Neuronal stem cell (in vitro differentiated cells): ENCODE results near the gene SUCNR1.

ENCODE experiments used
- DNase-seq: peaks from one replicate; pipeline ENCODE4 v3.0.0-alpha.2; 2013; ENCODE audit warnings: low spot score
- H2AFZ ChIP-seq: one replicate; pipeline ENCODE4 v1.6.1; 2013; ENCODE audit warnings: mild to moderate bottlenecking, low read length, inconsistent platforms
- H2AK5ac ChIP-seq: 2 replicates; pipeline ENCODE4 v1.6.1; 2013; ENCODE audit warnings: low read depth, mild to moderate bottlenecking, inconsistent platforms, low read length, moderate library complexity, mixed read lengths
- H2BK120ac ChIP-seq: 2 replicates; pipeline ENCODE4 v1.6.1; 2013; ENCODE audit warnings: low read depth, mild to moderate bottlenecking, inconsistent platforms, low read length, moderate library complexity, mixed read lengths
- H2BK12ac ChIP-seq: one replicate; pipeline ENCODE4 v1.6.1; 2013; ENCODE audit warnings: low read length, inconsistent platforms
- H2BK15ac ChIP-seq: 2 replicates; pipeline ENCODE4 v1.6.1; 2013; ENCODE audit warnings: mild to moderate bottlenecking, low read length, inconsistent platforms, mixed read lengths
- H2BK5ac ChIP-seq: one replicate; pipeline ENCODE4 v1.6.1; 2013; ENCODE audit warnings: inconsistent platforms, mild to moderate bottlenecking, low read length, moderate library complexity
- H3K14ac ChIP-seq: one replicate; pipeline ENCODE4 v1.6.1; 2013; ENCODE audit warnings: low read length, inconsistent platforms
- H3K18ac ChIP-seq: 2 replicates; pipeline ENCODE4 v1.6.1; 2013; ENCODE audit warnings: low read length, inconsistent platforms
- H3K23ac ChIP-seq: 2 replicates; pipeline ENCODE4 v1.6.1; 2013; ENCODE audit warnings: low read depth, mild to moderate bottlenecking, mixed read lengths, low read length, inconsistent platforms; ENCODE audit not compliant: poor library complexity
- H3K27ac ChIP-seq: replicated peaks from 3 replicates; pipeline ENCODE4 v1.5.1; 2013; ENCODE audit warnings: low read length, inconsistent platforms
- H3K27me3 ChIP-seq, 3 experiments: 2 replicates each; pipeline ENCODE4 v1.6.1; 2013; ENCODE audit warnings: low read length in 3 of 3, mild to moderate bottlenecking in 2 of 3, inconsistent platforms in 1 of 3, low read depth in 1 of 3, mixed read lengths in 1 of 3, moderate library complexity in 1 of 3; ENCODE audit not compliant: control insufficient read depth in 3 of 3, insufficient read depth in 3 of 3
- H3K36me3 ChIP-seq, 2 donors: replicated peaks in 1 of 2; 2 replicates each; pipeline ENCODE4 v1.6.1; 2013; ENCODE audit warnings: low read length in 2 of 2; ENCODE audit not compliant: control insufficient read depth in 2 of 2, insufficient read depth in 2 of 2
- H3K4ac ChIP-seq: 2 replicates; pipeline ENCODE4 v1.6.1; 2013; ENCODE audit warnings: inconsistent platforms, mild to moderate bottlenecking, low read length, moderate library complexity
- H3K4me1 ChIP-seq, 2 donors: 1 replicate in 1 of 2; 2 replicates in 1 of 2; pipeline ENCODE4 v1.6.1; 2013; ENCODE audit warnings: low read length in 2 of 2, low read depth in 1 of 2; ENCODE audit not compliant: control insufficient read depth in 2 of 2, insufficient read depth in 1 of 2
- H3K4me2 ChIP-seq: one replicate; pipeline ENCODE4 v1.6.1; 2013; ENCODE audit warnings: mild to moderate bottlenecking, low read length, inconsistent platforms; ENCODE audit not compliant: insufficient read depth, poor library complexity, severe bottlenecking
- H3K4me3 ChIP-seq, 2 donors: 2 replicates each; pipeline ENCODE4 v1.5.1; 2013; ENCODE audit warnings: low read length in 2 of 2, mild to moderate bottlenecking in 2 of 2, inconsistent platforms in 1 of 2, moderate library complexity in 1 of 2
- H3K79me1 ChIP-seq: one replicate; pipeline ENCODE4 v1.6.1; 2013; ENCODE audit warnings: low read depth, mild to moderate bottlenecking, inconsistent platforms, low read length, moderate library complexity
- H3K9ac ChIP-seq: one replicate; pipeline ENCODE4 v1.6.1; 2013; ENCODE audit warnings: mild to moderate bottlenecking, low read depth, low read length, inconsistent platforms; ENCODE audit not compliant: poor library complexity
- H3K9me3 ChIP-seq, 2 donors: replicated peaks in 1 of 2; 2 replicates each; pipeline versions ENCODE3 to v1.6.1; 2013; ENCODE audit warnings: low read length in 2 of 2, mild to moderate bottlenecking in 2 of 2, inconsistent platforms in 1 of 2, low read depth in 1 of 2, mixed read lengths in 1 of 2, moderate library complexity in 1 of 2; ENCODE audit not compliant: control insufficient read depth in 2 of 2, insufficient read depth in 1 of 2
- H4K8ac ChIP-seq: one replicate; pipeline ENCODE4 v1.6.1; 2013; ENCODE audit warnings: low read depth, mild to moderate bottlenecking, inconsistent platforms, low read length, moderate library complexity
- H4K91ac ChIP-seq: one replicate; pipeline ENCODE4 v1.6.1; 2013; ENCODE audit warnings: low read length, low read depth, mild to moderate bottlenecking, inconsistent platforms; ENCODE audit not compliant: poor library complexity
- WGBS, 2 donors: extraction: QIAGEN DNeasy Blood & Tissue Kit; methylation state at CpG; one replicate each; pipeline ENCODE4 v1.1.7; 2013; ENCODE audit warnings: missing lambda C conversion rate in 2 of 2, mixed read lengths in 1 of 2; ENCODE audit not compliant: insufficient read length in 2 of 2, insufficient replicate concordance in 1 of 2; ENCODE audit errors: extremely low coverage in 2 of 2; 5-methylcytosine and 5-hydroxymethylcytosine counted together

SUCNR1 gene

GRCh38 chr3:151919446-151919845 lies 46.0 kb downstream of the SUCNR1 start:
- no peaks in the 10 kb centered on the region for H3K79me1 ChIP-seq
- no peaks in the 10 kb centered on the region for H3K36me3 ChIP-seq
- H2BK15ac ChIP-seq, result no peak overlapping the region
- peaks cover 0 to 3% of the 10 kb centered on the region in 2 donors for H3K9me3 ChIP-seq
- no peak overlapping the region for H2AK5ac ChIP-seq
- H3K4ac ChIP-seq, result no peak overlapping the region
- H3K14ac ChIP-seq, result no peak overlapping the region
- H3K4me1 ChIP-seq, result no peaks in the 10 kb centered on the region
- H3K23ac ChIP-seq, result no peak overlapping the region
- no CpG with 5 or more reads among the region's 3 CpGs for WGBS, 2 donors
- no peak overlapping the region for H3K4me3 ChIP-seq
- H3K27ac ChIP-seq, result no peak overlapping the region
- no peak for DNase-seq
- H2BK120ac ChIP-seq, result no peak overlapping the region
- H2BK5ac ChIP-seq, result no peak overlapping the region
- no peaks in the 10 kb centered on the region for H3K27me3 ChIP-seq
- no peak overlapping the region for H4K8ac ChIP-seq
- H2AFZ ChIP-seq, result no peak overlapping the region
- no peak overlapping the region for H4K91ac ChIP-seq
- no peak overlapping the region for H3K4me2 ChIP-seq
- no peak overlapping the region for H3K18ac ChIP-seq
- H2BK12ac ChIP-seq, result no peak overlapping the region
- no peak overlapping the region for H3K9ac ChIP-seq

- H4K91ac ChIP-seq, result no peak overlapping the region
- H2BK5ac ChIP-seq, result no peak overlapping the region
- no peaks in the 10 kb centered on the region for H3K36me3 ChIP-seq
- H3K4me1 ChIP-seq, result peaks cover 0 to 2% of the 10 kb centered on the region in 2 donors
- H3K4me2 ChIP-seq, result no peak overlapping the region
- no peaks in the 10 kb centered on the region for H3K27me3 ChIP-seq
- H3K18ac ChIP-seq, result no peak overlapping the region
- H3K9me3 ChIP-seq, result peaks cover 0 to 3% of the 10 kb centered on the region in 2 donors
- H2BK12ac ChIP-seq, result no peak overlapping the region
- no peak overlapping the region for H3K23ac ChIP-seq
- no peak overlapping the region for H3K4me3 ChIP-seq
- H3K27ac ChIP-seq, result no peak overlapping the region
- no peak for DNase-seq
- no CpG with 5 or more reads among the region's 1 CpG for WGBS, 2 donors
- no peak overlapping the region for H2BK120ac ChIP-seq
- H2AK5ac ChIP-seq, result no peak overlapping the region
- H4K8ac ChIP-seq, result no peak overlapping the region
- H3K4ac ChIP-seq, result no peak overlapping the region
- H3K9ac ChIP-seq, result no peak overlapping the region
- no peaks in the 10 kb centered on the region for H3K79me1 ChIP-seq
- H3K14ac ChIP-seq, result no peak overlapping the region
- H2BK15ac ChIP-seq, result no peak overlapping the region
- H2AFZ ChIP-seq, result no peak overlapping the region
Measured at GRCh38 chr3:151923901-151924300, 50.5 kb downstream of the SUCNR1 start.

DNA sequence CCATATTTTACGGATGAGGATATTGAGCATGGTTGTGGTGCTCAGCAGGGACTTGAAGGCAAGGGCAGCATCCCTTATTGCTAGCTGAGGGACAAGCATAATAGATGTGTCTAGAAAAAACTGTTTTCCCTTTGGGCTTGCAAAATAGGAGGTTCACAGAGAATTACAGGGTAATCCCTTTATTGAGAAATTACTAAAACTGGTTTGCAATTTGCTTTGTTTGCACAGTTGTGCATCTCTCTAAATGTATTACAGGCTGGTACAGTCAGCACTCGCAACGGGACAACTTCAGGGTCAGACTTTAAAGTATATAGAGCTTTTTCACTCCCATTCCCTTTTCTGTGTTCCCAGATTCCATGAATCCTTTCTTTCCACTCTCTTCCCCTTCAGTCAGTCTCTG lies 51.3 kb downstream of the SUCNR1 start:
- no peak overlapping the region for H4K8ac ChIP-seq
- H3K23ac ChIP-seq, result no peak overlapping the region
- no peaks in the 10 kb centered on the region for H3K79me1 ChIP-seq
- H3K4ac ChIP-seq, result no peak overlapping the region
- H3K9me3 ChIP-seq, result peaks cover 0 to 3% of the 10 kb centered on the region in 2 donors
- H2BK12ac ChIP-seq, result no peak overlapping the region
- no peak overlapping the region for H4K91ac ChIP-seq
- H2AK5ac ChIP-seq, result no peak overlapping the region
- WGBS, 2 donors, result no CpG with 5 or more reads among the region's 3 CpGs
- DNase-seq, result no peak
- H2BK15ac ChIP-seq, result no peak overlapping the region
- no peaks in the 10 kb centered on the region for H3K36me3 ChIP-seq
- no peak overlapping the region for H3K4me2 ChIP-seq
- H3K9ac ChIP-seq, result no peak overlapping the region
- H3K27me3 ChIP-seq, result no peaks in the 10 kb centered on the region
- peaks cover 0 to 2% of the 10 kb centered on the region in 2 donors for H3K4me1 ChIP-seq
- H2BK5ac ChIP-seq, result no peak overlapping the region
- no peak overlapping the region for H3K18ac ChIP-seq
- H2BK120ac ChIP-seq, result no peak overlapping the region
- no peak overlapping the region for H3K14ac ChIP-seq
- H2AFZ ChIP-seq, result no peak overlapping the region
- no peak overlapping the region for H3K4me3 ChIP-seq
- no peak overlapping the region for H3K27ac ChIP-seq

GRCh38 chr3:151925419-151925818 lies 52.0 kb downstream of the SUCNR1 start:
- Histone ChIP-seq H3K9me3 (peaks cover 0 to 3% of the 10 kb centered on the region in 2 donors), H3K27me3 (no peaks in the 10 kb centered on the region), H2BK12ac (no peak overlapping the region), H2AK5ac (no peak overlapping the region), H3K36me3 (no peaks in the 10 kb centered on the region), H3K79me1 (no peaks in the 10 kb centered on the region), H3K4me3 (no peak overlapping the region), H2AFZ (no peak overlapping the region), H3K27ac (no peak overlapping the region), H2BK15ac (no peak overlapping the region), H3K18ac (no peak overlapping the region), H3K14ac (no peak overlapping the region), H4K91ac (no peak overlapping the region), H3K4me1 (peaks cover 0 to 2% of the 10 kb centered on the region in 2 donors), H3K4me2 (no peak overlapping the region), H3K4ac (no peak overlapping the region), H4K8ac (no peak overlapping the region), H3K23ac (no peak overlapping the region), H2BK5ac (no peak overlapping the region), H3K9ac (no peak overlapping the region), H2BK120ac (no peak overlapping the region)
- WGBS, 2 donors, result no CpG with 5 or more reads among the region's 4 CpGs
- DNase-seq, result no peak
